Stimulated activated CD8-positive, alpha-beta memory T cell treated with anti-CD3 and anti-CD28 coated beads, Interleukin-2, amount 100 ng/mL, for 1 hour (primary cell): ENCODE measurements around the gene BTBD8.
"Not testable (repeated sequence)": the region's sequence is repeated elsewhere in the genome, so short reads cannot be mapped to it uniquely, and the experiment has no call there.

Source experiments
- DNase-seq, 2 donors: peaks; one replicate each; pipeline ENCODE4 v3.0.0-alpha.2; 2020; ENCODE audit warnings: low read depth in 2 of 2

The BTBD8 gene

DNA sequence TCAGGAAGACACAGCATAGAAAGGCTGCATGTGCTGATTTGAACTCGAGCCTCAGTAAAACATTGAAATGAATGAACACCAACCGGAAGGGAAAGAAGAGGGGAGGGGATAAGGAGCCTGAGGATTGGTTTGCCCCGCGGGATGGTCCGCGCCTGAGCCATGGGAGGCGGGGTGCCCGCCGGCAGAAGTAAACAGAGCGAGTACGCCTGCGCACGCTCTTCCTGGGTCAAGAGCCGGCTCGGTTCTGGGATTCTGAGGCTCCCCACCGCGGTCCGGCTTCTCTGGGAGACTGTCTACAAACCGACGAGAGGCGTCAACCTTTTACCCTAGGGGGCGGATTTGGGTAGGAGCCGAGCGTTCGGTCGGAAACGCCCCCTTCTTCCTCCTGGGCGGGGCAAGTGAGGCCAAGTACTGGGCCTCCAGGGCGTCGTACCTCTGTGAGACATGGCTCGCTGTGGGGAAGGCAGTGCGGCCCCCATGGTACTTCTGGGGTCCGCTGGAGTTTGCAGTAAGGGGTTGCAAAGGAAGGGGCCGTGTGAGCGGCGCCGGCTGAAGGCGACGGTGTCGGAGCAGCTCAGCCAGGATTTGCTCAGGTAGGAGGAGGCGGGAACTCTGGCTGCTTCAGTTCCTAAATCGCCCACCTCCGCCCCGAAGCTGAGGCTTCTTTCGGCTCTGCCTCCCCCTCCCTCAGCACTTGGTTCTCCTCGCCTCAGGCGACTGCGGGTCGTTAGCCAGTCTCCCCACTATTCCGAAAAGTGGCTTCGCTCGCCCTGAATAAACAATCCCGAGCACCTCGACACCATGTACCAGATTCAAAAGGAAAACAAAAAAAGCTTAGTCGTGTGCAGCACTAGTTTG is at the start of gene BTBD8:
Gene BTBD8 (plus strand): TSS at position 218 of the 858 bp plus-strand sequence. CDS start 227 bp downstream, at position 445.
- peak; percentile 72 to 75 for DNase-seq

DNA sequence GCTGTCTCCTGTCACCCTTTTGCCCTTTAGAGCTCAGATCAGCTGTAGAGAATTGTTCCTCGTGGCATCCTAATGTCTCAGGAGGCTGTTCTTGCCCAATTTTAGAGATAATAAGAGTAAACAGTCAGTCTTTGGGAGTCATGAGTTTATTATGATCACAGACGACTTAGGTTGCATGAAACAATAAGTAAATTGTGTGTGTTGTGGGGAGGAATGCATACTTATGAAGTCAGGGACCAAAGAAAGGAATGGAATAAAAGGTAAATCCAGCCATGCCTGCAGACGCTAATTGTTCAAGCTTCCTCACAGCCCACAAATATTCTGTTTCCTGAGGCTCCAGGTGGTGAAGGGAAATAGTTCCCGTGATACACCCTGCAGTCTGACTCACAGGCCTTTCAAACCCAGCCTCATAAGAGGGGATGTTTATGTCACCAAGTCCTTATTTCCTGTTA is 49.5 kb upstream of the BTBD8 start:
- DNase-seq, result no peak

DNA sequence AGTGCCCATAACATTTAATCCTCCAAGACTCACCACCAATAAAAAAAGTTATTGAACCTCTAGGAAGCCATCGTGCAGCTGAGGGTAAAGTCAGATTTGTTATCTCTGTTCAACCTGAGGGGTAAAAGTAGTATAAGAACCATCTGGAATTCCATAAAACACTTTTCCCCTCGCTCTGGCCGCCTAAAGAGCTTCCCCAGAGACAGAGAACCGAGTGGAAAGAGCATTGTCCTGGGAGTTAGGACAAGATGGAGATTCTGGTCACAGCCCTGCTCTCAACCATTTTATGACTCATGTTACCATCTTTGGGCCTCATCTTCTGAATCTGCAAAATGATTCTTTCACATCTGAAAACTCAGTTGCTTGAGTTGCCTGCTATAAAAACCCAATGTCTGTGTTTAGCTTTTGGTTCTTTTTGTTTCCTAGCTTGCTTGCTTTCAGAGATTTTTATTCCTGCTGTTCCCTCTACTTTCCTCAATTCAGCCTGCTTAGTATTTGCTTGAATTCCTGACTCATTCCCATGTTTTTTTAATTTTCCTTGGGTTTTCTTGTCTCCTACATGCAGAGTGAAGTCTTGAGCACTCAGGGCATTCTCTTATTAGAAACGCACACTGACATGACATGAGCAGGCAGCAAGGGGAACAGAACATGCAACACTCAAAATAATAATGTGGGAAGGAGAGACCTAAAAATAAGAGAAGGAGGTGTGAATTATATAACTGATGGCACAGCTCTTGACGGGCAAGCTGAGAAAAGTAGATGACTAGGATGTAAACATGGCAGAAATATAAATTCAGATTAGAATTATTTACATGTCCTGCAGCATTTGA is 48.6 kb upstream of the BTBD8 start:
- no peak for DNase-seq

DNA sequence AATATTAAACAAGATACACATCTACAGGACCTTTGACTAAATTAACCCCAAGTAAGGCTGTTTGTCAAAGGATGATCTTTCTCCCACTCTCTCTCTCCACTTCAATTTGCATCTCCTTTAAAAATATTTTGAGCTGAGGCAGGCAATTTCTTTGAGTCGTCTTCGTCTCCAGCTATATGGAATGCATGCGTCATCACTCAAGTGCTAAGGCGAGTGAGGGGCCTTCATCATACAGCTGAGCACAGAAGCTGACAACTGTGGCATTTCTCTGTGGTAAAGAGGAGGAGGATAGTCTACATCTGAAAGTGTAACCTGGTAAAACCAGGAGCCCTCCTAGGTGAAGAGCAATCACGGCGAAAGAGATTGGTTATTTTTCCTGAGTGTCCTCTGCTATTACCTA is 42.7 kb upstream of the BTBD8 start:
- DNase-seq, result no peak

DNA sequence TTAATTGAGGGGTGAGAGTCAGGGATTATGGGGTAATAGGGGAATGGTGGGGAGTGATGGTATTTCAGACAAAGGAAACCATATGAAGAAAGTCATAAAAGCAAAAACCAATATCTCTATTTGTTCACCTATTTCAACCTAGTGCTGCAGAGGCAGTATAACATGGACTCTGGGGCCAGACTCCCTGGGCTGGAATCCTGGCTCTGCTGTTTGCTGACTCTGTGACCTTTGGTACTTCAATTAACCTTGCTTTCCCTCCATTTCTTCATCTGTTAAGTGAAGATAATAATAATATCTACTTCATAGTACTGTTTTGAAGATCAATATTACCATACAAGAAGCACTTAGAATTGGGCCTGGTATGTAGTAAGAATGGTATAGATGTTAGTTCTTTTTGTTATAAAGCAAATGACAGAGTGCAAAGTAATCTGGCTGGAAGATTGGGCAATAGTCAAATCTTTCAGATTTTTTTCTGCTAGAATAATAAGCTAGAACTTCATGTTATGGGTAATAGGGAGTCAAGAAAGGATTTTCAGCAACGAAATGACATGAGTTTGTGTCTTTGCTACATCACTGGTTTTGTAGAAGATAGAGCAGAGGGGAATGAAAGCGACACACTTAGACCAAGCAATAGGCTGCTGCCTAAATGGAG is 41.3 kb upstream of the BTBD8 start:
- DNase-seq, result no peak

DNA sequence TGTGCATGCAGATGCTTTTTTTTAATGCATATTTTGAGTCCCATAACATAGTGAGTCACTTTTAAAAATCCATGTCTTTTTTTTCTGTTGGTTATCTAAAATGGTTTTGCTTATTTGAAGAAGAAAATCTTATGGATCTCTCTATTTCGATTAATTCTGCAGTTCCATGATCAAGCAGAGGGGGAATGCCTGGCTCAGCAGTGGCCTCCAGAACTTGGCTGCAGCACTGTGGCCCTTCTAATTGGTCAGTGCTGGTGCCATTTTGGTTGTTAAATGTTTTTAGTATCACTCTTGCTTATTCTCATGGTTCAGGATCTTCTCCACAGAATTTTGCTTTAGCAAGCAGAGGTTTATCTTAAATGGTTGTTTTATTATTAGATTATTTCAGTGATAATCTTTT is 39.2 kb upstream of the BTBD8 start:
- DNase-seq, result no peak

DNA sequence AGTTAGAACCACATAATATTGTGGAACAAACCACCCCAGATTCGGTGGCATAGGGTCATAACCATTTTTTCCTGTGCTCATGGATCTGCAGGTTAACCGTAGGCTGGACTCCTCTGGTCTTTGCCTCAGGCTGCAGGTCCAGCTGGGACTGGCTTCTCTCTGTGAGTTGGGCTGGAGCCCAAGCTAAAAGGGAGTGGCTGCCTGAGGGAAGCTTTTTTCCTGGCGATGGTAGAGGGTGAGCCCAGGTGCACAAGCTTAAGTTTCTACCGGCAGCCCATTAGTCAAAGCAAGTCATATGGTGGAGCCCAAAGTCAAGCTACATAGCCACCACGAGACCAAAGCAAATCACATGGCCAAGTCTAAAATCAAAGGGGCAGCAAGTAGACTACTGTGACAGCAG is 36.5 kb upstream of the BTBD8 start:
- DNase-seq, result no peak

DNA sequence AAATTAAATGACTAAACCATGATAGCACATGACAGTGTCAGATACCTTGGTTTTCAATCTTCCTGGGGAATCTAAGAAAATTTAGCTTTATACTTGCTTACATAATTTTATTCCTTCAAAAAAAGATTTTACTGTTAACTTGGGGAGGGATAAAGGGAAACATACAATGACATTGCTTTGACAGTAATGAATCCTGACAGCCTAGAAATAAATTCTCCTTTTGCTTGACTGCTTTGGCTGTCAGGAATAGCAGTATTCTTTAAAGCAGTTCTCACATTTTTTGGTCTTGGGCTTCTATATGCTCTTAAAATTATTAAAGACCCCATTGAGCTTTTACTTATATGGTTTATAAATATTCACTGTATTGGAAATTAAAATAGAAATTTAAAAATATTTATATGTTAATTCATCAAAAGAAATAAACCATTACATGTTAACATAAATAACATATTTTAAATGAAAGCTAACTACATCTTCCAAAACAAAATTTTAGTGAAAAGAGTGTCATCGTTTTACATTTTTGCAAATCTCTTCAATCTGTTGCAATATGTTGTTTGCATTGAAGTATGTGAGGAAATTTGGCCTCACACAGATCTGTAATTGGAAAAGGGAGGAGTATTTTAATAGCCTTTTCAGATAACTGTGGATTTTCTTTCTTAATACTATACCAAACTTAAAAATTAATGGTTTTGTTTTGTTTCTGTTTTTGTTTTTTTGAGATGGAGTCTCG is 34.2 kb upstream of the BTBD8 start:
- no peak for DNase-seq

DNA sequence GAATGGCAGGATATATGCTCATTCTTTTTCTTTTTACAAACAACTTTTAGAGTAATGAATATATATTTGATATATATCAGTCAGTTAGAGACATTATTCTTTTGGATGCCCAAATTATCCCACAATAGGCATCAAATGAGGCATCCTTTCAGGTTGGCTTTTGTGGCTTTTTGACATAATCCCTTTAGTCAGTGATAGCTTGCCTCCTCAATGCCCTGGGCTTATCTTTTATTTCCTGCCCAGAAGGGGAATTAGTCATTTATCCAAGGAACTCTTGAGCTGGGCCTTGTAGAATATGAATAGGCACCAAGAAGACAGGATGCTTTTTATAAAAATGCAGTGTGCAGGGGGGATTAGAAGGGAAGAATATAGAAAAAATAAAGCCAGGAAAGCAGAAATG is 28.2 kb upstream of the BTBD8 start:
- DNase-seq, result no peak

DNA sequence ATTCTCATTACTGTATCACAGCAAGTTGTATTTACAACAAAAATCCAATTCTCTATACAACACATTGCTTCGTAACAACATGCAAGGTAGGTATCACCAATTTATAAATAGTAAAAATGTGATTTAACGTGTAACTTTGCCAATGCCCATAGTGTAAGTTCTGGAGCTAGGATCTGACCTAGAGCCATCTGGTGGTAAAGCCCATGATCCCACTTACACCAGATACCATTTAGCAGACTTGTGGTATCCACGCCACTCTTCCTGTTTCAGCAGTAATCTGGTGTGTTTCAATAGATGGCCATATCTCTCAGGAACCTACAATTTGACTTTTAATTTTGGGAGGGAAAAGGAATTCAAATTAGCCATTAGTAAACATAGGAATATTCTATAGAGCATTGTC is 15.1 kb upstream of the BTBD8 start:
- DNase-seq, result no peak

DNA sequence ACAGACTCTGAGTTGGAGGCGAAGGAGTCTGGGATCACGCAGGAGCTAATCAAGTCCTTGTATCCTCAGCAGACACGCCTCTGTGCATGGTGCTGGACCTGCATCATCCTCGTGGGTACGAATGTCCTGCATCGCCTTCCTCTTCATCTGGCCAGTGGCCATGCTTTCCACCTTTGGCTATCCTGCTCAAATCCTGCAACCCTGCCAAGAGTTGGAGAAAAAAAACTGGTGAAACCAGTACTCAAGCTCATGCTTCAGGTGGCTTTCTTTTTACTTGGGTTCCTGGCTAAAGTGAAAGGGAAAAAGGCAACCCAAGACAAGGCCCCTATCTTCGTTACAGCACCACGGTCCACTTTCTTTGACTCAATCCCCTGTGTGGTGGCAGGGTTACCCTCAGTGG is 13.8 kb upstream of the BTBD8 start:
- DNase-seq, result no peak

DNA sequence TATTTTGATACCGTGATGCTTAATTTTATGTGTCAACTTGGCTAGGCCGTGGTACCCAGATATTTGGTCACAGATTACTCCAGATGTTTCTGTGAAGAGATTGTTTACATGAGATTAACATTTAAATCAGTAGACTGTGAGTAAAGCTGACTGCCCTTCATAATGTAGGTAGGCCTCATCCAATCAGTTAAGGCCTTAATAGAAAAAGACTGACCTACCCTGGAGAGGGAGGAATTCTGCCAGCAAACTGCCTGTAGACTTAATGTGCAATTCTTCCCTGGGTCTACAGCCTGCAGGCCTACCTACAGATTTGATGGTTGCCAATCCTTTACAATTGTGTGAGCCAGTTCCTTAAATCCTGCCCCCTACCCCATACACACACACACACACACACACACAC is 9.3 kb upstream of the BTBD8 start:
- no peak for DNase-seq

DNA sequence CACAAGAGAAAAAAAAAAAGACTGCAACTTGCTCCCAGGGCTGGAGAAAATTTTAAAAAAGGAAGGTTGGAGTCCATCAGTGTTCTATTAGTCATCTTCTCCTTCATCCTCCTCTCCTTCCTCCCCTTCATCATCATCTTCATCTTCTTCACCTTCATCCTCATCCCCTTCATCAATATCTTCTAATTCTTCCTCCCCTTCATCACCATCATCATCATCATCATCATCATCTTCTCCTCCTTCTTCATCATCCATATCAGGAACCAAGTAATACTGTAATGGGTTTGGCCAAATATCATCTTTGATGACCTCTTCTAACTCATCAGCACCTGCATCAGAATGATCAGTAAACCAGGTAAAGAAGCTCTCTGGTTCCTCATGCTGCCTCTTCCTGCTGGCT is 5.7 kb upstream of the BTBD8 start:
- not testable (repeated sequence) for DNase-seq

DNA sequence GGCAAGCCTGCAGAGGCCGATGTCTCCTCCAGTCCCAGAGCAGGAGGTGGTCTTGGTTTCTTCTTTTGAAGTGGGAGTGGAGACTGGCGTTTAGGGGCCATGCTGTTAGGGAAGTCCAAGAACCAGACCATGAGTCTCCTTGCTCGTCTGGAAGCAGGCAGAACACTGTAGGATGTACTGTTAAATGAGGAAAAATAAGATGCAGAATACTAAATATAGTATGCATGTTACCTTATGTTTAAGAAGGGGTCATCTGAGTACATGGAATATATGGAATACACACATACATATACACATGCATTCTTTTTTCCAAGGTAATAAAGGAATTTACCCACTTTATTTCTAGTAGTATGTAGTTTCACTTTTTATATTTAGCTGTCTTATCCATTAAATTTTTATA is 4.8 kb upstream of the BTBD8 start, which contains the start of gene SETSIP:
Gene SETSIP (minus strand): TSS at position 101 of the 400 bp plus-strand sequence. CDS start 0 bp downstream, at position 101.
- no peak for DNase-seq

DNA sequence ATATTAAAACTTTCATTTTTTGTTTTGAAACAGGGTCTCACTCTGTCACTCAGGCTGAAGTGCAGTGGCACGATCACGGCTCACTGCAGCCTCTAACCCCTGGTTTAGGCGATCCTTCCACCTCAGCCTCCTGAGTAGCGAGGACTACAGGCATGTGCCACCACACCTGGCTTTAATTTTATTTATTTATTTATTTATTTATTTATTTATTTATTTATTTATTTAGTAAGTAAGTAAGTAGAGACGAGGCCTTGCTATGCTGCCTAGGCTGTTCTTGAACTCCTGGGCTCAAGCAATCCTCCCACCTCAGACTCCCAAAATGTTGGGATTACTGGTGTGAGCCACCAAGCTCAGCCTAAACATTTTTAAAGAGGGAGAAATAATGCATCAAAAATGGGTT is 3.8 kb upstream of the BTBD8 start:
- no peak for DNase-seq

DNA sequence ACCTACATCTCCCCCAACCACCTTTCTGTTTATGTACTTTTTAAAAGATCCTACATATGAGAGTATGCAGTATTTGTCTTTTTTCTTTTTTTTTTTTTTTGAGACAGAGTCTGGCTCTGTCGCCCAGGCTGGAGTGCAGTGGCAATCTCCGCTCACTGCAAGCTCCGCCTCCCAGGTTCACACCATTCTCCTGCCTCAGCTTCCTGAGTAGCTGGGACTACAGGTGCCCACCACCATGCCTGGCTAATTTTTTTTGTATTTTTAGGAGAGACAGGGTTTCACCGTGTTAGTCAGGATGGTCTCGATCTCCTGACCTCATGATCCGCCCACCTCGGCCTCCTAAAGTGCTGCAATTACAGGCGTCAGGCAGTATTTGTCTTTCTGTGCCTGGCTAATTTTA is 2.1 kb upstream of the BTBD8 start:
- DNase-seq, result not testable (repeated sequence)

DNA sequence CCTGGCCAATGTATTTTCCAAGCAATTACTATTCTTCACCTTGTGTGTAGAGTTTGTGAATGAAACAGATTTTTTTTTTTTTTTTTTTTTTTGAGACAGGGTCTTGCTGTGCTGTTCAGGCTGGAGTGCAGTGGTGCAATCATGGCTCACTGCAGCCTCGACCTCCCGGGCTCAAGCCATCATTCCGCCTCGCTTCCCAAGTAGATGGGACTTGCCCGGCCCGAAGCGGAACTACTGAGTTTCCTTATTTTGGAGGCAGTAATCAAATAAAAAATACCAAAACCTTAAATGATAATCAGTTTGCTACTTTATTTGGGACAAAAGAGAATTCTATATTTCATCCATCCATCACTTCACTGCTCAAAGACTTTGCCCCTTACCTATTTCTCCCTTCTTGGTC is 704 bp upstream of the BTBD8 start:
- DNase-seq, result no peak

DNA sequence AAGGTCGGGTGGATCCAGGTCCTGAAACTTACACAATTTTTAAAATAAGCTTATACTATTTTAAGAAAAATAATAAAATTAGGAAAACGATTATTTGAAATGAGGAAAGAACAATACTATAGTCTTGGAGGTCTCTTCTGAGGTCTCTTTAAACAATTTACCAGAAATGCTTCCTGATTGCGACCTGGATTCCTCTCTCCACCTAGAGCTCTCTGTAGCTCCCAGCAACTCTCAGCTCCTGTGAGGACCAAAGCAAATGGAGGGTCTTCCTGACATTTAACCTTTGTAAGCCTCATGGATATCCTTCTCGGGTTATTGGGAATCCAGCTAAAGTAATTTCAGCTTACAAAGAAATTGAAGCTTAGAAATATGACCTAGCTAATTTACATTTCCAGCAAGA is 886 bp downstream of the BTBD8 start:
- DNase-seq, result no peak

DNA sequence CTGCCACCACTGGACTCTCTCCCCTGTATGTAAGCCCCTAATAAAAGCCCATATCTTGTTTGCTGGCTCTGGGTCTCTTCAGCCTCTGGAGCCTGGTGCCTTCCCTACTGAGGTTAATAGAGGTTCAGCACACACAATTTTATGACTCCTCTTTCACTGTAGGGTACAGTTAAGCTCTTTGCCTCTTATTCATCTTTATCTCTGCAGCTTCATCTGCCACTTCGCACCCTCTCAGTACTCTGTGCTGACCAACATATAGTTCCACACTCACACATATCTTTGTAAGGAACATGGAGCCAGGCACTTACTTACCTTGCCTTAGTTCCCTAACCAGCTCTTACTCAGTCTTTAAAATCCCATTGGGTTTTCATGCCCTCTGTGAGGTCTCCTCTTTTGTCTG is 4.5 kb downstream of the BTBD8 start:
- no peak for DNase-seq

DNA sequence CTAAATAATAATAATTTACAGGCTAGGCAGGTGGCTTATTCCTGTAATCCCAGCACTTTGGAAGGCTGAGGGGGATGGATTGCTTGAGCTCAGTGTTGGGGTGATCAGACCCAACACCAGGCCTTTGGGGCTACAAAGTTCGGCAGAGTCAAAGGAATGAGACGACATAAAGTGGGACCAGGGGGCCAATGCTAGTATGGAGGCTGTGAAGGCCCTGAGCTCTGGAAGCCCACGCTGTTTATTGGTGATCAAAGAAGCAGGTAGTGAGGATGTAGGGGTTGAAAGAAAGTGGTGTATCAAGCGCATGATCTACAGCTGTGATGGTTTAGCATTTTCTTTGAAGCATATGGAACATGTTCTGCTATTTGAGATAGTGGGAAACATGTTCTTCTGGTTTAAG is 5.6 kb downstream of the BTBD8 start:
- no peak for DNase-seq

DNA sequence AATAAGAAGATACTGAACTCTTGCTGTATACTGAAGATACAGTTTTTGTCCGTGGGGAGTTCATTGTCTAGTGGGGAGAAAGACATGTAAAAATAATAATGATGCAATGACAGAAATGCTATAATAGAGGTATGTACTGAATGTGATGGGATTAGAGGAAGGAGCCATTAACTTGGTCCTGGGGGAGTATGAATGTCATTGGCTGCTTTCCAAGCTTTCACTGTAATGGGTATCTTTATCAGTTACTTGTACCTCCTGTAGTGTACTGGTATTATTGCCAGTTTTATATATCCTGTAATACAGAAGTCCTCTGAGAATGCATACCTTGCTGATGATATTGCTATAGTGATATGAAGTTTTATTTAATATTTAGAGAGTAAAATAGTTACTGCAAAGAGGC is 7.4 kb downstream of the BTBD8 start:
- no peak for DNase-seq

DNA sequence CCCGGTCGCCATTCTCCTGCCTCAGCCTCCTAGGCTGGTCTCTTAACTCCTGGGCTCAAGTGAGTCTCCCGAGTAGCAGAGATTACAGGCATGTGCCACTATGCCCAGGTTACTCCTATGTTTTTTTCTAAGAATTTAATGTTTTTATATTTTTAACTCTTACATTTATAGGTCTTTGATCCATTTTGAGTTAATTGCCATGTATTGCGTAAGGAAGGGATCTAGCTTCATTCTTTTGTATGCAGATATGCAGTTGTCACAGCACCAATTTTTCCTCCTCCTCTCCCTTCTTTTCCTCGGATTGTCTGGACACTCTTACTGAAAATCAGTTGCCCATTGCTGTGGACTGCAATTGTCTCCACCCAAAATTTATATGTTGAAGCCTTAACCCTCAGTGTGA is 11.5 kb downstream of the BTBD8 start:
- no peak for DNase-seq
